Measurements from ENCODE around the gene DGKD.

DNA sequence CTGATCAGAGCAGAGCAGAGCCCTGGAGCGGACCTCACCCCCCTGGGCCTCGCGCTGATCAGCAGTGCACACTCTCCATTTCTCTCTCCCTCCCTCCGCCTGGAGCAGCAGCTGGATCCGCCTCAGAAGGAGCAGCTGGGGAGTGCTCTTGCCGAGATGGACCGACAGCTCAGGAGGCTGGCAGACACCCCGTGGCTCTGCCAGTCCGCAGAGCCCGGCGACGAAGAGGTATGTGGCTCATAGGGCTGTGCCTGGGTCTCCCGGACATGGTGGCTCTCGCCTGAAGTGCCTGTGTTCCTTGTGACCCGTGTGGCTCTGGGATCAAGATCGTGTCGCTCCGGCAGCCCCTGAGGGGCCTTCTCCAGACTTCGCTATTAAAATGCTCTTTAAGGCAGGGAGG lies 109.8 kb downstream of the DGKD start:
- TF ChIP-seq, protein P1, sequence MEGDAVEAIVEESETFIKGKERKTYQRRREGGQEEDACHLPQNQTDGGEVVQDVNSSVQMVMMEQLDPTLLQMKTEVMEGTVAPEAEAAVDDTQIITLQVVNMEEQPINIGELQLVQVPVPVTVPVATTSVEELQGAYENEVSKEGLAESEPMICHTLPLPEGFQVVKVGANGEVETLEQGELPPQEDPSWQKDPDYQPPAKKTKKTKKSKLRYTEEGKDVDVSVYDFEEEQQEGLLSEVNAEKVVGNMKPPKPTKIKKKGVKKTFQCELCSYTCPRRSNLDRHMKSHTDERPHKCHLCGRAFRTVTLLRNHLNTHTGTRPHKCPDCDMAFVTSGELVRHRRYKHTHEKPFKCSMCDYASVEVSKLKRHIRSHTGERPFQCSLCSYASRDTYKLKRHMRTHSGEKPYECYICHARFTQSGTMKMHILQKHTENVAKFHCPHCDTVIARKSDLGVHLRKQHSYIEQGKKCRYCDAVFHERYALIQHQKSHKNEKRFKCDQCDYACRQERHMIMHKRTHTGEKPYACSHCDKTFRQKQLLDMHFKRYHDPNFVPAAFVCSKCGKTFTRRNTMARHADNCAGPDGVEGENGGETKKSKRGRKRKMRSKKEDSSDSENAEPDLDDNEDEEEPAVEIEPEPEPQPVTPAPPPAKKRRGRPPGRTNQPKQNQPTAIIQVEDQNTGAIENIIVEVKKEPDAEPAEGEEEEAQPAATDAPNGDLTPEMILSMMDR (IDR thresholded peaks at IDR 0.05; ENCODE audit: borderline replicate concordance, extremely low read depth, low read length, poor library complexity, severe bottlenecking) = no peak
- TF ChIP-seq EZH2 (IDR thresholded peaks at IDR 0.05; ENCODE audit: borderline replicate concordance, low read depth, low read length, severe bottlenecking) = no peak
